Measurements from ENCODE around the gene SH3GL3. TPM values are rescaled to one million over a fixed set of nuclear protein-coding genes. Genes with fewer than 3 reads are reported as not detected.

Gene SH3GL3
- total RNA-seq, 1 donor from 2014 or later = not detected

DNA sequence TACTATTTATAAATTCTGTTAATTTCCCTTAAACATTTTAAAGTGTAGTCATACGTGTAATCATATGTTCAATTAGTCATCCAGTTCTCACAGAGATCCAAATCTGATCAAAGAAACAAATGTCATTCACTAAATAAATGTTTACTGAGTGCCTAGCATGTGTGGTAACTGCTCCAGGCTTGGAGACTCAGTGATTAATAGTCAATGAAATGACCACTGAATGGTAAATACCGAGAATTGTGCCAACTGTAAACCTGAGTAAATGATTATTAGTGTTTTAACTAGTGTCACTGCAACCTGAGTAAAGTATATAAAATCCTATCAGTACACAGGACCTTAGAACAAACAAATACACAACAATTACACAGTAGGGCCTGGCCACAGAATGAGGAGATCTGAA lies 52.3 kb downstream of the SH3GL3 start:
- no peaks in the 10 kb centered on the region for H3K4me1 ChIP-seq
- intact Hi-C loops (cut with micrococcal nuclease) = no loop called here
- H3K36me3 ChIP-seq = no peaks in the 10 kb centered on the region
- H3K4me3 ChIP-seq = no peak overlapping the region
- H3K27ac ChIP-seq (replicated peaks) = no peak overlapping the region
- TF ChIP-seq, protein P1, sequence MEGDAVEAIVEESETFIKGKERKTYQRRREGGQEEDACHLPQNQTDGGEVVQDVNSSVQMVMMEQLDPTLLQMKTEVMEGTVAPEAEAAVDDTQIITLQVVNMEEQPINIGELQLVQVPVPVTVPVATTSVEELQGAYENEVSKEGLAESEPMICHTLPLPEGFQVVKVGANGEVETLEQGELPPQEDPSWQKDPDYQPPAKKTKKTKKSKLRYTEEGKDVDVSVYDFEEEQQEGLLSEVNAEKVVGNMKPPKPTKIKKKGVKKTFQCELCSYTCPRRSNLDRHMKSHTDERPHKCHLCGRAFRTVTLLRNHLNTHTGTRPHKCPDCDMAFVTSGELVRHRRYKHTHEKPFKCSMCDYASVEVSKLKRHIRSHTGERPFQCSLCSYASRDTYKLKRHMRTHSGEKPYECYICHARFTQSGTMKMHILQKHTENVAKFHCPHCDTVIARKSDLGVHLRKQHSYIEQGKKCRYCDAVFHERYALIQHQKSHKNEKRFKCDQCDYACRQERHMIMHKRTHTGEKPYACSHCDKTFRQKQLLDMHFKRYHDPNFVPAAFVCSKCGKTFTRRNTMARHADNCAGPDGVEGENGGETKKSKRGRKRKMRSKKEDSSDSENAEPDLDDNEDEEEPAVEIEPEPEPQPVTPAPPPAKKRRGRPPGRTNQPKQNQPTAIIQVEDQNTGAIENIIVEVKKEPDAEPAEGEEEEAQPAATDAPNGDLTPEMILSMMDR (IDR thresholded peaks at IDR 0.05; ENCODE audit: borderline replicate concordance) = no peak
- peaks cover 10% of the 10 kb centered on the region for H3K27me3 ChIP-seq (ENCODE audit: low read depth)
- H3K9me3 ChIP-seq (replicated peaks) = peaks cover 18% of the 10 kb centered on the region
- DNase-seq = no peak

DNA sequence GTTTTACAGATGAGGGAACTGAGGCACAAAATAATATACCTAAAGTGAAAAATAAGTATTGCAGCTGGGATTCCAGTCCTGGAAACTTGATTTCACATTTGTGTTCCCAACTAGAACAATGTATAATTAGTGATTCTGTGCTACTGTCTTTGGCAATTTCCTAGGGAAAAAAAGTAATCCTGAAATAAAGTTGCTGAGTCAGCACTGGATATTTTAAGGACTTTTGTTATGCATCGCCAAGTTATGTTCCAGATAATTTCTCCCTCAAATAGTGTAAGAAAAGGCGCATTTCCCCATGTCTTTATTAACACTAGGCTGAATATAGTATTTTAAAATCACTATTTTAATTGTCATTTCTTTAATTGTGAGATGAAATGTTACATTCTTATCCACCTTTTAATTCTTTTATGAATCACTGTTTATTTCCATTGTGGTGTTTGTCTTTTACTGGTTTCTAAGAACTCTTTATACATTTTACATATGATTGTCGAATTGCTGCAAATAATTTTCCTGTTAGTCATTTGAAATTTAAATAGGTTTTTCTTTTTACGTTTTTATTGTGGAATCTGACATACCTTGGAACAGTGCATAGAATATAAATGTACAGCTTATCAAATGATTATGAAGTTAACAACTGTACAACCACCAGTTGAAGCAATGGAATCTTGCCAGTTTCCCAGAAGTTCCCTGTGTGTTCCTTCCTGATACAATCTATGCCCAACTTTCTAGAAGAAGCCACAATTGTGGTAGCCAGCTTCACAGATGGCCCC lies 56.6 kb downstream of the SH3GL3 start:
- intact Hi-C loops (cut with micrococcal nuclease) = no loop called here
- H3K4me3 ChIP-seq = no peak overlapping the region
- H3K4me1 ChIP-seq = no peaks in the 10 kb centered on the region
- DNase-seq = no peak
- TF ChIP-seq, protein P1 (IDR thresholded peaks at IDR 0.05; ENCODE audit: borderline replicate concordance) = no peak
- peaks cover 6% of the 10 kb centered on the region for H3K9me3 ChIP-seq (replicated peaks)
- H3K27me3 ChIP-seq (ENCODE audit: low read depth) = peaks cover 9% of the 10 kb centered on the region
- no peaks in the 10 kb centered on the region for H3K36me3 ChIP-seq
- H3K27ac ChIP-seq (replicated peaks) = no peak overlapping the region

DNA sequence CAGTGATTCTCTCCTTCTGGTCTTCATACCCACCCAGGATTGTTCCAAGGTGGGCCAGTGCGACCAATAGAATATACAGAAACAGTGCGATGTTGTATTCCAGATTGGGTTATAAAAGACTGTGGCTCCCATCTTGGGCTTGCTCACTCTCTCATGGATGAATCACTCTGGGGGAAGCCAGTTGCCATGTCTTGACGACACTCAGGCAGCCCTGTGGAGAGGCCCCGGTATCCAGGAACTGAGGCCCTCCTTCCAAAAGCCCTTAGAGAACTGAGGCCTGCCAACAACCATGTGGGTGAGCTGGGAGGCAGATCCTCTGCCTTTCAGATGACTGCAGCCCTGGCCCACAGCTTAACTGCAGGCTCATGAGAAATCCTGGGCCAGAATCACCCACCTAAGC lies 57.2 kb downstream of the SH3GL3 start:
- DNase-seq = no peak
- intact Hi-C loops (cut with micrococcal nuclease) = no loop called here
- Histone ChIP-seq H3K27me3 (ENCODE audit: low read depth) (peaks cover 13% of the 10 kb centered on the region), H3K4me1 (no peaks in the 10 kb centered on the region), H3K4me3 (no peak overlapping the region), H3K9me3 (replicated peaks) (no peaks in the 10 kb centered on the region), H3K36me3 (no peaks in the 10 kb centered on the region), H3K27ac (replicated peaks) (no peak overlapping the region)
- TF ChIP-seq, protein P1 (IDR thresholded peaks at IDR 0.05; ENCODE audit: borderline replicate concordance) = no peak

DNA sequence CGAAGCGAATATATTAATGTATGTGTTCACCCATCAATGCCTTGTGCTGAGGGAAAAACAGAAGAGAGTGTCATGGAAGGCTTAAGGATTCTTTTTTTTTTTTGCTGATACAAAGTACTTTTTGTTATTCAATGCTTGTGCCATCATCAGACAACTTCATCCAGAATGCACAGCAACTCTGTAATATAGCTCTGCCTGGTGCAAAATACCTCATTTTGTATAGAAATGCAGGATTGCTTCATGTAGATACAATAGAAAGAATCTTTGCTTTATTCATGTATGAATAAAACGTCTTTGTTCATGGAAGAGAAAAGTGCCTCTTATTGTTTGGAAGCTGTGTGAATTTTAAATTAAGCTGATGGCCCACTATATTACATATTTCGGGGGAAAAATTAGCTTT lies 62.9 kb downstream of the SH3GL3 start:
- TF ChIP-seq, protein P1 (IDR thresholded peaks at IDR 0.05; ENCODE audit: borderline replicate concordance) = no peak
- Histone ChIP-seq H3K4me3 (no peak overlapping the region), H3K36me3 (no peaks in the 10 kb centered on the region), H3K9me3 (replicated peaks) (no peaks in the 10 kb centered on the region), H3K27ac (replicated peaks) (no peak overlapping the region), H3K4me1 (no peaks in the 10 kb centered on the region), H3K27me3 (ENCODE audit: low read depth) (peaks cover 26% of the 10 kb centered on the region)
- intact Hi-C loops (cut with micrococcal nuclease) = no loop called here
- no peak for DNase-seq

DNA sequence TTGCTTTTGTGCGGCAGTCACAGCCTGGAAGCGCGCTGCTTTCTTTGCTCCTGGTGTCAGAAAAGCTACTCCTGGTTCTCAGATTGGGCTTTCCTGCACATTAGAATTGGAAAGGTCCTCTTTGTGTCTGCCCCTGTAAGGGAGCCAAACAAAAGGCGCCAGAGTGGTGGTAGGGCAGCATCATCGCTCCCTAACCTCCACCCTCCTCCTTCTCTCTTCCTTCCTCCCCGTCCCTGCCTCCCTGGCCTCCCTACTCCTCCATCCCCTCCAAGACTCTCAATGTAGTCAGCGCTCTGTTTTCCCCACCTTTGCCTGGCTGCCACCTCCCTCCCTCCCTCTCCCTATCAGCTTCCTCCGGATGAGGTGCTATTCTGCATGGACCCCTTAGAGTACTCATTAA lies 65.3 kb downstream of the SH3GL3 start:
- no peaks in the 10 kb centered on the region for H3K9me3 ChIP-seq (replicated peaks)
- intact Hi-C loops (cut with micrococcal nuclease) = no loop called here
- no peak overlapping the region for H3K4me3 ChIP-seq
- DNase-seq = no peak
- no peak overlapping the region for H3K27ac ChIP-seq (replicated peaks)
- no peaks in the 10 kb centered on the region for H3K4me1 ChIP-seq
- no peaks in the 10 kb centered on the region for H3K36me3 ChIP-seq
- TF ChIP-seq, protein P1 (IDR thresholded peaks at IDR 0.05; ENCODE audit: borderline replicate concordance) = no peak
- H3K27me3 ChIP-seq (ENCODE audit: low read depth) = peaks cover 31% of the 10 kb centered on the region

Measured in left ventricle myocardium inferior (tissue), 1 donor.